Measurements from ENCODE around the gene C4orf50. TPM values are rescaled to one million over a fixed set of nuclear protein-coding genes. Genes with fewer than 3 reads are reported as not detected.

The C4orf50 gene
- total RNA-seq, 1 donor from 2014 or later, result 0.05 TPM

DNA sequence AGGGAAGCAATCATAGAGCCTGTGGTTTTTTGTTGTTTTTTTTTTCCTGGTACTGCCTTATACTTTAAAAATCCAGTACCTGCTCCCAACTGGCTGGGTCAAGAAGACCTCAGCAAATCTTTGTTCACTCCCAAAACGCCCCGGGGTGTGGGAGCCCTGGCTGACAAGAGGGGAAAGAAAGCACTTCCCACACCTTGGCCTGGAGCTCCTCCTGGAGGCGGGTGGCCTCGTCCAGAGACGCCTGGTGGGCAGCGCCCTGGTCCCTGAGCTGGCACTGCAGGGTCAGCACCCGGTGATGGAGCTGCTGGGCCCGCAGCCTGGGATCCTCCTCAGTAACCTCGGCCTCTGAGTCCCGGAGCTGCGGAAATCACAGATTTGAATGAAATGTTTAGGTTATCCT is 38.2 kb downstream of the C4orf50 start:
- no peaks in the 10 kb centered on the region for H3K4me1 Mint-ChIP-seq (ENCODE audit: unreplicated experiment)
- H3K36me3 Mint-ChIP-seq (ENCODE audit: low read depth, unreplicated experiment), result no peaks in the 10 kb centered on the region
- H3K9me3 Mint-ChIP-seq (ENCODE audit: unreplicated experiment), result peaks cover 10% of the 10 kb centered on the region
- no peak overlapping the region for H3K27ac Mint-ChIP-seq (ENCODE audit: unreplicated experiment)
- H3K27me3 Mint-ChIP-seq (ENCODE audit: unreplicated experiment), result peaks cover 4% of the 10 kb centered on the region
- peak; percentile 77 for DNase-seq (ENCODE audit: low spot score)
- H3K4me3 Mint-ChIP-seq (ENCODE audit: unreplicated experiment), result no peak overlapping the region
- no peak for TF ChIP-seq CTCF (IDR thresholded peaks at IDR 0.05; ENCODE audit: unreplicated experiment)

DNA sequence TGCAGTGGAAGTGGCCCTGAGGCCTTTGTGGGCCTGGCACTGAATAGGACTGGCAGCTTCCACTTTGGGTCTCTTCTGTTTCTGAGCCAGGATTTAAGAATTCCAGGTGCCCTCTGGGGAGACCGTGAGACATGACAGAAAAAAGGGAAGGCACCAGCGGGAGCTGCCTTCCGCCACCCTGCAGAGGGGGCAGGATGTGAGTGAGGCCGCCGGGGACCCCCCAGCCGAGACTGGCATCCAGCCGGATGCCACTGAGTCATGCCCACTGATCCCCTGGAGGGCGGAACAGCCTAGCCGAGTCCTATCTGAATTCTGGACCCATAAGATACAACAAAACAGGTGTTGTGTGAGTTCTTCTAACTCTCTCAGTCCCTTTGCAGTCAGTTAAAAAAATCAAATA is 41.3 kb downstream of the C4orf50 start:
- Mint-ChIP-seq H3K4me3 (ENCODE audit: unreplicated experiment) (no peak overlapping the region), H3K36me3 (ENCODE audit: low read depth, unreplicated experiment) (no peaks in the 10 kb centered on the region), H3K27me3 (ENCODE audit: unreplicated experiment) (peaks cover 3% of the 10 kb centered on the region), H3K4me1 (ENCODE audit: unreplicated experiment) (no peaks in the 10 kb centered on the region), H3K27ac (ENCODE audit: unreplicated experiment) (no peak overlapping the region), H3K9me3 (ENCODE audit: unreplicated experiment) (no peaks in the 10 kb centered on the region)
- TF ChIP-seq CTCF (IDR thresholded peaks at IDR 0.05; ENCODE audit: unreplicated experiment), result no peak
- no peak for DNase-seq (ENCODE audit: low spot score)

DNA sequence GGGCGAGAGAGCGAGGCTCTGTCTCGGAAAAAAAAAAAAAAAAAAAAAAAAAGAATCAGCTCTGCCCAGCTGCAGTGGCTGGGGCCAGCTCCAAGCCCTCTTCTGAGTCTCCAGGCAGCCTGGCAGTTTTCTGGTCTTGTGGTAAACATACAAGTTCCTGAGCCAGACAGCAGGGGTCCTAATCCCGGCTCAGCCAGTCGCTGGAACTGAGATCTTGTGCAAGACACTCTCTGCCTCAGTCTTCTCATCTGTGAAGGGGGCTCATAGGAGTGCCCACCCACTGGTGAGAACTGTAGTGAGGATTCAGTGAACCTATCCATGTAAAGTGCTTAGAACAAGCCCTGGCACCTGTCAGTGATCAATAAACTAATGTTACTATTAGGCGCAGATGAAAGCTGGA is 41.8 kb downstream of the C4orf50 start:
- Mint-ChIP-seq H3K4me1 (ENCODE audit: unreplicated experiment) (no peaks in the 10 kb centered on the region), H3K9me3 (ENCODE audit: unreplicated experiment) (no peaks in the 10 kb centered on the region), H3K27ac (ENCODE audit: unreplicated experiment) (no peak overlapping the region), H3K27me3 (ENCODE audit: unreplicated experiment) (peaks cover 4% of the 10 kb centered on the region), H3K36me3 (ENCODE audit: low read depth, unreplicated experiment) (peaks cover 2% of the 10 kb centered on the region), H3K4me3 (ENCODE audit: unreplicated experiment) (no peak overlapping the region)
- TF ChIP-seq CTCF (IDR thresholded peaks at IDR 0.05; ENCODE audit: unreplicated experiment), result no peak
- no peak for DNase-seq (ENCODE audit: low spot score)

GRCh38 chr4:5974321-5974720 is 43.9 kb downstream of the C4orf50 start:
- H3K36me3 Mint-ChIP-seq (ENCODE audit: low read depth, unreplicated experiment), result peaks cover 4% of the 10 kb centered on the region
- H3K27me3 Mint-ChIP-seq (ENCODE audit: unreplicated experiment), result peaks cover 6% of the 10 kb centered on the region
- H3K4me1 Mint-ChIP-seq (ENCODE audit: unreplicated experiment), result peaks cover 2% of the 10 kb centered on the region
- no peak for DNase-seq (ENCODE audit: low spot score)
- no peak for TF ChIP-seq CTCF (IDR thresholded peaks at IDR 0.05; ENCODE audit: unreplicated experiment)
- H3K27ac Mint-ChIP-seq (ENCODE audit: unreplicated experiment), result no peak overlapping the region
- H3K4me3 Mint-ChIP-seq (ENCODE audit: unreplicated experiment), result no peak overlapping the region
- H3K9me3 Mint-ChIP-seq (ENCODE audit: unreplicated experiment), result no peaks in the 10 kb centered on the region

DNA sequence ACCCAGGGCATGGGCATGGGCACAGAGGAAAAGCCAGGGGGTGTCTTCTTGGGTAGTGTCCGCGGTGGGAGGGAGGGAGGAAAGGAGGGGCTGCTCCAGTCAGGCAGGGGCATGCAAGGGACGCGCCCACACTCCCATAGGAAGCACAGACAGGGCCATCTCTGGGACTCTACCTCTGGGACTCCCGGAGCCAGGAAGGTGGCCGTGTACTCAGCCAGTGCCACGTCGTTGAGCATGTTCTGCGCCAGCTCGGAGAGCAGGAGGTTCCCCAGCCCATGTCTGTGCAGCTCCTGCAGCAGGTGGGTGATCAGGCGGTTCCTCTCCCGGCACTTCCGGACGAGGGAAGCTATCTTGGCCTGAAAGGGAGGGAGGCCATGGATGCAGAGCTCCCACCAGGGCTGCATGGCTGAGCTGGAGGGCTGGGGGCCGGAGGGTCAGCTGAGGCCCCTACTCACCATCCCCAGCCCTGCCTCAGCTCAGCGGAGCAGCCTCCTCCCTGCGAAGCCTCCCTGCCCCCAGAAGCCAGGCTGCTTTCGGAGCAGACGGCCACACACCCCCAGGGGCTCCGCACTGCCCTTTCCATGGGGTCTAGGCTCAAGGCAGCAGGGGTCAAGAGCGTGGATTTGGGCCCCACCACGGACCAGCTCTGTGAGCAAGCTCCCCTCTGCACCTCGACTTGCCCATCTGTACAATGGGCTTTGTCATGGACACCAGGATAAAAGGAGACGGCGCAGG is 44.6 kb downstream of the C4orf50 start:
- Mint-ChIP-seq H3K4me1 (ENCODE audit: unreplicated experiment) (peaks cover 2% of the 10 kb centered on the region), H3K4me3 (ENCODE audit: unreplicated experiment) (no peak overlapping the region), H3K36me3 (ENCODE audit: low read depth, unreplicated experiment) (peaks cover 4% of the 10 kb centered on the region), H3K27me3 (ENCODE audit: unreplicated experiment) (peaks cover 8% of the 10 kb centered on the region), H3K9me3 (ENCODE audit: unreplicated experiment) (no peaks in the 10 kb centered on the region), H3K27ac (ENCODE audit: unreplicated experiment) (no peak overlapping the region)
- no peak for DNase-seq (ENCODE audit: low spot score)
- TF ChIP-seq CTCF (IDR thresholded peaks at IDR 0.05; ENCODE audit: unreplicated experiment), result no peak
